Mesothelial cell of epicardium (in vitro differentiated cells): ENCODE results near the gene STK17B. TPM values are rescaled to one million over a fixed set of nuclear protein-coding genes. Genes with fewer than 3 reads are reported as not detected.

ENCODE experiments used
- DNase-seq, 2 experiments: peaks; one replicate each; pipeline ENCODE4 v3.0.0; 2021; ENCODE audit warnings: low spot score in 2 of 2; ENCODE audit not compliant: unreplicated experiment in 2 of 2
- H3K27ac Mint-ChIP-seq: 2 replicates; pipeline ENCODE4 v1.8.0; 2021; ENCODE audit warnings: mixed read lengths
- H3K27me3 Mint-ChIP-seq: 2 replicates; pipeline ENCODE4 v1.8.0; 2021; ENCODE audit warnings: low read depth, mixed read lengths
- H3K36me3 Mint-ChIP-seq: 2 replicates; pipeline ENCODE4 v1.8.0; 2021; ENCODE audit warnings: mixed read lengths
- H3K4me1 Mint-ChIP-seq: 2 replicates; pipeline ENCODE4 v1.8.0; 2021; ENCODE audit warnings: mixed read lengths
- H3K4me3 Mint-ChIP-seq: 2 replicates; pipeline ENCODE4 v1.8.0; 2021; ENCODE audit warnings: mild to moderate bottlenecking, moderate library complexity, mixed read lengths
- H3K9me3 Mint-ChIP-seq: 2 replicates; pipeline ENCODE4 v1.8.0; 2021; ENCODE audit warnings: mixed read lengths
- CTCF ChIP-seq: fragments of 200-600 bp; sonication (generic); IDR thresholded peaks from one replicate; pipeline ENCODE4 v1.5.0; 2021; ENCODE audit warnings: antibody characterized with exemption; ENCODE audit not compliant: unreplicated experiment
- total RNA-seq: library from RNA; stranded (reverse); gene quantifications from 3 replicates; pipeline ENCODE4 v1.2.1, GENCODE V29; 2021

Gene STK17B
- total RNA-seq, 1 donor from 2014 or later, result 35.6 TPM

DNA sequence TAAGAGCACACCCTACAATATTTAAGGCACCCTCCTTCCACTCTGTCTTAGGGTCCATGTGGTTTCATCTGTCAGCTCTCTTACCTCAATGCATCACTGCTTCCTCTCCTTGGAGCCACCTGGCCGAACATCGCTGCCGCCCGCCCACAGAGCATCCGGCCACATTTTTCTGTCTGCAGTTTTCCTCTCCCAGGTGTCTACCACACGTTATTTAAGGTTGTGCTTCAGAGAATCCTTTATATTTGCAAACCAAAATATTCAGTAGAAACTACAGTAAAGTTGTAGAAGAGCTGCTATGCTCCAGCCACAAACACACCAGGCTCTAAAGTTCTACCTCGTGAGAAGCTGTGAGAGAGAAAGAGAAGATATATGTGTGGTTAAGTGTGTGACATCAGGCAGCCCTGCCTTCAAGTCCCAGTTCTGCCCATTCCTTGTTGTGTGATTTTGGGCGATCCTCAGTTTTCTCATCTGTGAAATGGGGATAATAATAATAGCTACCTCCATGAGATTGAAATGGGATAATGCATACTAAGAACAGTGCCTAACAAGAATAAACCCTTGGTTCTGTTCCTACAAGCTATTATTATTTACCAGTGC, 4.9 kb upstream of the STK17B start:
- no peaks in the 10 kb centered on the region for H3K36me3 Mint-ChIP-seq

DNA sequence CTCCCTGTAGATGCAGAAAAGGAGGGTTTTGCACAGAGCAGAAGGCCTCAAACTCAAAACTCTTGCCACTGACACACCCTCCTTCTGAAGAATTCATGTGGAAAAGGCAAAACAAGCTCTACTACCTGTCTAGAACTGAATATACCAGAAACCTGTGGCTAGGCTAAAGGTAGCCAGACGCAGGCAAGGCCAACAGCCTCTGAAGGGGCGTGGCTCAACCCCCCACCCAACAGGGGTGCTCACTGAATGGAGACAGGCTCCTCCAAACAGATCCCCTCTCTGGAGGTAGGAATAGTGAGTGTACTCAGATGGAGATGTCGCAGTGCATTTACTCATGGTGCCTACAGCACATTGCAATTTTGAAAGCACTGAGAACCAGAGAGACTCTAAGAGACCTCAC, 3.0 kb upstream of the STK17B start:
- no peaks in the 10 kb centered on the region for H3K9me3 Mint-ChIP-seq
- H3K27me3 Mint-ChIP-seq, result no peaks in the 10 kb centered on the region
- no peak overlapping the region for H3K4me3 Mint-ChIP-seq
- DNase-seq, result no peak
- no peak for TF ChIP-seq CTCF
- H3K36me3 Mint-ChIP-seq, result no peaks in the 10 kb centered on the region
- H3K4me1 Mint-ChIP-seq, result peaks cover 11% of the 10 kb centered on the region
- no peak overlapping the region for H3K27ac Mint-ChIP-seq

More for the DNA sequence above, 4.9 kb upstream of the STK17B start:
- Mint-ChIP-seq H3K27me3 (no peaks in the 10 kb centered on the region), H3K4me3 (no peak overlapping the region), H3K9me3 (no peaks in the 10 kb centered on the region), H3K27ac (no peak overlapping the region), H3K4me1 (peaks cover 2% of the 10 kb centered on the region)
- no peak for TF ChIP-seq CTCF
- no peak for DNase-seq

GRCh38 chr2:196173505-196173904, 2.1 kb upstream of the STK17B start:
- peaks cover 18% of the 10 kb centered on the region for H3K4me1 Mint-ChIP-seq
- DNase-seq, result no peak
- no peaks in the 10 kb centered on the region for H3K27me3 Mint-ChIP-seq
- no peak for TF ChIP-seq CTCF
- no peaks in the 10 kb centered on the region for H3K36me3 Mint-ChIP-seq
- no peak overlapping the region for H3K27ac Mint-ChIP-seq
- no peak overlapping the region for H3K4me3 Mint-ChIP-seq
- no peaks in the 10 kb centered on the region for H3K9me3 Mint-ChIP-seq

DNA sequence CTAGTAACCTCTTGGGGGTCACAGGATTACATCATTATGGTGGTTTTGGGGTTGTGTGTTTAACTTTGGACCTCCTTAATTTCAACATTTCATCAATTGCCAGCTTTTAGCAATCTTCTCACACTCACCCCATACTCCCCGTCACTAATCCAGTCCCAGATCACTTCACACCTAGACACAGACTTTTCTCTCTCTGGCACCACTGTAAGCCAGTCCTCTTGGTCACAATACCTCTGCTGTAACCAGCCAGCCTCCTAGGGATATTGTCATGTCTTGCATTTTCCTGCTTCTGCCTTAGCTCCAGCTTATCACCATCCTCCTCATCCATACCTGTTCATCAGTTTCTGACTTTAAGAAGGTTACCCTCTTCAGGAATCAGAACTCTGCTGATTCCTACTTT, 1.6 kb upstream of the STK17B start:
- H3K27ac Mint-ChIP-seq, result no peak overlapping the region
- H3K9me3 Mint-ChIP-seq, result no peaks in the 10 kb centered on the region
- no peak for TF ChIP-seq CTCF

DNA sequence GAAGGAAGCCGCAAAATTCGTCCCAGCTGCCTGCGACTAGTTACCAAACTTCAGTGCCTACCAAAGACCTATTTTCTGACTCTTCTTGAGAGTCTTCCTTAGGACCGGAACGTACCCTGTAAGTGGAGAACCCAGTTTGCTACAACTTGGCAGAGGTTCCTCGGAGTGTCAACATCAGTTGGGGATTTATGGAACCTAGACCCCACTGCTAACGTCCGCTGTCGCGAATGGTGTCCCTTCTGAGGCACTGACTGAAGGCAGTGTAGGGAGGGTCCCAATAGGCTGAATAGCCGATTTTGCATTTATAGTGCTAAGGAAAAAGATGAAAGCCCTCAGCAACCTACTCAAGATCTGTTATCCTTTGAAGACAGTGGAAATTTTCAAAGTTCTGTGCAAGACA, 568 bp upstream of the STK17B start:
- H3K27ac Mint-ChIP-seq, result peak overlapping the region; percentile 52
- TF ChIP-seq CTCF, result no peak
- peak overlapping the region; percentile 65 for H3K4me3 Mint-ChIP-seq
- DNase-seq, result no peak
- peaks cover 32% of the 10 kb centered on the region for H3K4me1 Mint-ChIP-seq
- H3K9me3 Mint-ChIP-seq, result no peaks in the 10 kb centered on the region
- H3K27me3 Mint-ChIP-seq, result no peaks in the 10 kb centered on the region
- no peaks in the 10 kb centered on the region for H3K36me3 Mint-ChIP-seq

More for the DNA sequence above, 1.6 kb upstream of the STK17B start:
- Mint-ChIP-seq H3K4me1 (peaks cover 22% of the 10 kb centered on the region), H3K4me3 (no peak overlapping the region), H3K36me3 (no peaks in the 10 kb centered on the region), H3K27me3 (no peaks in the 10 kb centered on the region)
- no peak for DNase-seq
